Lower lobe of right lung (tissue), 2 donors: ENCODE results near the gene RAB3GAP1. TPM values are rescaled to one million over a fixed set of nuclear protein-coding genes. Genes with fewer than 3 reads are reported as not detected.
"Not testable (repeated sequence)": the region's sequence is repeated elsewhere in the genome, so short reads cannot be mapped to it uniquely, and the experiment has no call there.

Experiments
- ATAC-seq, 2 donors: fragments of 200-7000 bp; cut with Tn5 transposase; one replicate each; pipeline ENCODE4 v1.9.1; 2020 to 2022; ENCODE audit warnings: mild to moderate bottlenecking in 2 of 2, moderate library complexity in 2 of 2
- DNase-seq: peaks from one replicate; pipeline ENCODE4 v3.0.0-alpha.2; 2020
- H3K27ac ChIP-seq: fragments of 200-600 bp; one replicate; pipeline ENCODE4 v1.8.0; 2022
- H3K27me3 ChIP-seq: fragments of 200-600 bp; one replicate; pipeline ENCODE4 v1.8.0; 2022; ENCODE audit warnings: low read depth
- H3K36me3 ChIP-seq: fragments of 200-600 bp; one replicate; pipeline ENCODE4 v1.8.0; 2022; ENCODE audit warnings: mild to moderate bottlenecking
- H3K4me1 ChIP-seq: fragments of 200-600 bp; one replicate; pipeline ENCODE4 v1.8.0; 2022
- H3K4me3 ChIP-seq: fragments of 200-600 bp; one replicate; pipeline ENCODE4 v1.8.0; 2022; ENCODE audit warnings: mild to moderate bottlenecking
- H3K9me3 ChIP-seq: fragments of 200-600 bp; one replicate; pipeline ENCODE4 v1.8.0; 2022
- CTCF ChIP-seq: fragments of 200-600 bp; IDR thresholded peaks from one replicate; pipeline ENCODE4 v1.8.0; 2022; ENCODE audit warnings: antibody characterized with exemption, mild to moderate bottlenecking
- intact Hi-C: fragments of 100-400 bp; cut with DNase I; formaldehyde crosslinking; loops from one replicate; pipeline ENCODE4 v1.11.0; 2022
- total RNA-seq: library from RNA; stranded (reverse); fragmentation: NEBNext Ultra II Directional; extraction: Animal tissue kit (Norgen Biotek cat#: 25700); gene quantifications from one replicate; pipeline ENCODE4 v1.2.1, GENCODE V29; 2021
- donor health status: DM: no; HTN: yes; CAD: no; lungs with severe emphysema.

Gene RAB3GAP1
- total RNA-seq, 1 donor from 2014 or later = 43.5 TPM

DNA sequence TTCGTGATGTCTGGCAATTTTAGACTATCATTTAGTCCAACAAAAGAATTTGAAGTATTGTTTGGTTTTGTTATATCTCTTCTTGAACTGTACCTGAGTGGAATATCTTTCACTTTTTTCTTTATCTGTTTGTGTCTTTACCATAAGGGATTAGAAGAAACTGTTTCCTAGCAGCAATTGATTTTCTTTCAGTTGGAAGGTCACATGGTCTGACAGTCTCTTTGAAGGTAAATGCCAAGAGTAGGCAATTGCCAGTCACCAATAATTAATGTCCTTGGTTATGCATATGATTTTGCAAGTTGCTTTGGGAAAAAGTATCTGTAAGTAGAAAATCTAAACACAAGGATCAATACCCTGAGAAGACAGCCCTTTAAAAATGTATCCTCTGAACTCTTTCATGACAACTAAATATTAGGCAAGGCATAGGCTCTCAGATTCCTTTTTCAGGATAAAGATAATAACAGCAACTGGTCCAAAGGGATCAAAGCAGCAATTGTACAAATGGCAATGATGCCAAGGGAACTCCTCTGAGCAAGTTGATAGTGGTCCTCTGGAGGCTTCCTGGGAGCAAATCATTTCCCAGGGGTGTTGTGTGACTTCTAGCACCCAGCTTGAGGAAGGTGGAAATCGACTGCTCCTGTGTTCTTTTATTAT lies 22.5 kb upstream of the RAB3GAP1 start:
- no peak overlapping the region for H3K27ac ChIP-seq
- ATAC-seq = no peak
- no peaks in the 10 kb centered on the region for H3K4me1 ChIP-seq
- H3K27me3 ChIP-seq = no peaks in the 10 kb centered on the region
- no peaks in the 10 kb centered on the region for H3K9me3 ChIP-seq
- H3K36me3 ChIP-seq = no peaks in the 10 kb centered on the region
- no peak overlapping the region for H3K4me3 ChIP-seq
- no peak for DNase-seq
- intact Hi-C loops = no loop called here
- TF ChIP-seq CTCF = no peak

GRCh38 chr2:135030826-135031225 lies 21.3 kb upstream of the RAB3GAP1 start:
- DNase-seq = no peak
- no peak for ATAC-seq
- TF ChIP-seq CTCF = no peak
- Histone ChIP-seq H3K27ac (no peak overlapping the region), H3K4me1 (no peaks in the 10 kb centered on the region), H3K27me3 (no peaks in the 10 kb centered on the region), H3K9me3 (no peaks in the 10 kb centered on the region), H3K36me3 (no peaks in the 10 kb centered on the region), H3K4me3 (no peak overlapping the region)
- intact Hi-C loops = no loop called here

DNA sequence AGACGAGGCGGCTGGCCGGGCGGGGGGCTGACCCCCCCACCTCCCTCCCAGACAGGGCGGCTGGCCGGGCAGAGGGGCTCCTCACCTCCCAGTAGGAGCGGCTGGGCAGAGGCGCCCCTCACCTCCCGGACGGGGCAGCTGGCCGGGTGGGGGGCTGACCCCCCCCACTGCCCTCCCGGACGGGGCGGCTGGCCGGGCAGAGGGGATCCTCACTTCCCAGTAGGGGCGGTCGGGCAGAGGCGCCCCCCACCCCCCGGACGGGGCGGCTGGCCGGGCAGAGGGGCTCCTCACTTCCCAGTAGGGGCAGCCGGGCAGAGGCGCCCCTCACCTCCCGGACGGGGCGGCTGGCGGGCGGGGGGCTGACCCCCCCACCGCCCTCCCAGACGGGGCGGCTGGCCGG lies 18.9 kb upstream of the RAB3GAP1 start:
- H3K4me1 ChIP-seq, H3K27me3 ChIP-seq, H3K9me3 ChIP-seq, H3K27ac ChIP-seq, ATAC-seq, H3K4me3 ChIP-seq, DNase-seq, H3K36me3 ChIP-seq, intact Hi-C loops: not testable (repeated sequence)

DNA sequence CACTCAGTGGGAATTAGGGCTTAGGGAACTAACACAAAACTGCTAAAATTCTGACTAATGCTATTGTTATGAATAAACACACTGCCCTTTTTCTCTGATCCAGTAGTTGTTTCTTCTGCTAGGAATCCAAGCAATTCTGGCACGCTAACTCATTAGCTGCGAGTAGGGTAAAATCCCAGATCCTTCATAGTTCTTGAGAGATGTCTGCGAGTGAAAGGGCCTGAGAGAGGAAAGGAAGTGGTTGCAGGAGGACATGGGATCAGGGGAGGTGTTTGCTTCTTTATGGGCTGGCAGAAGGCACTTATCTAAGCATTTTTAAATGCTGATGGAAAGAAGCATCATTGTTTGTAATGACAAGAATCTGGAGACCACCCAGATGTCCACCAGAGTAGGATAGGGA lies 14.3 kb upstream of the RAB3GAP1 start:
- no peaks in the 10 kb centered on the region for H3K36me3 ChIP-seq
- no peak for TF ChIP-seq CTCF
- no peaks in the 10 kb centered on the region for H3K4me1 ChIP-seq
- H3K9me3 ChIP-seq = no peaks in the 10 kb centered on the region
- no peak overlapping the region for H3K27ac ChIP-seq
- intact Hi-C loops = no loop called here
- no peak overlapping the region for H3K4me3 ChIP-seq
- DNase-seq (no peak), ATAC-seq (no peak)
- no peaks in the 10 kb centered on the region for H3K27me3 ChIP-seq

- no peak overlapping the region for H3K27ac ChIP-seq
- no peaks in the 10 kb centered on the region for H3K36me3 ChIP-seq
- TF ChIP-seq CTCF = peak; percentile 48
- DNase-seq (no peak), ATAC-seq (no peak)
- no peak overlapping the region for H3K4me3 ChIP-seq
- no peaks in the 10 kb centered on the region for H3K27me3 ChIP-seq
- no peaks in the 10 kb centered on the region for H3K9me3 ChIP-seq
- intact Hi-C loops = no loop called here
- no peaks in the 10 kb centered on the region for H3K4me1 ChIP-seq
These were observed 8.7 kb upstream of the RAB3GAP1 start for GRCh38 chr2:135043345-135043744.

- no peak within 1 kb of the TSS for H3K4me3 ChIP-seq
- peaks cover 4% of the 10 kb centered on the region for H3K27me3 ChIP-seq
- H3K36me3 ChIP-seq = no peaks in the 10 kb centered on the region
- no peak for TF ChIP-seq CTCF
- ATAC-seq (no peak), DNase-seq (no peak)
- no peaks in the 10 kb centered on the region for H3K9me3 ChIP-seq
- H3K4me1 ChIP-seq = no peaks in the 10 kb centered on the region
- intact Hi-C loops = no loop called here
- no peak within 1 kb of the TSS for H3K27ac ChIP-seq
These were observed 4.8 kb upstream of the RAB3GAP1 start, which contains the start of gene MAP3K19 for GRCh38 chr2:135047300-135047699. MAP3K19 (minus strand) TSS chr2:135047447; CDS start chr2:135024647, 22,800 bp downstream.
